Mucosa of descending colon (tissue), 3 donors: Measurements from ENCODE around the gene MAN2A2. TPM values are rescaled to one million over a fixed set of nuclear protein-coding genes. Genes with fewer than 3 reads are reported as not detected.
A peak's percentile ranks its signal among the peaks of the same experiment; 100 is the strongest.
"Not testable (repeated sequence)": the region's sequence is repeated elsewhere in the genome, so short reads cannot be mapped to it uniquely, and the experiment has no call there.

Experiments used
- ATAC-seq: fragments of 200-7000 bp; cut with Tn5 transposase; one replicate; pipeline ENCODE4 v1.9.1; 2020; ENCODE audit warnings: mild to moderate bottlenecking, moderate library complexity
- DNase-seq, 3 donors: peaks; one replicate each; pipeline ENCODE4 v3.0.0-alpha.2; 2020
- H3K36me3 ChIP-seq: fragments of 200-600 bp; one replicate; pipeline ENCODE4 v1.8.0; 2021; ENCODE audit warnings: low read depth, mild to moderate bottlenecking
- H3K4me1 ChIP-seq: fragments of 200-600 bp; one replicate; pipeline ENCODE4 v1.8.0; 2021; ENCODE audit warnings: low read depth, mild to moderate bottlenecking
- H3K4me3 ChIP-seq: fragments of 200-600 bp; one replicate; pipeline ENCODE4 v1.8.0; 2021; ENCODE audit warnings: mild to moderate bottlenecking
- H3K9me3 ChIP-seq: fragments of 200-600 bp; one replicate; pipeline ENCODE4 v1.8.0; 2021; ENCODE audit warnings: mild to moderate bottlenecking
- CTCF ChIP-seq: fragments of 200-600 bp; IDR thresholded peaks from one replicate; pipeline ENCODE4 v1.8.0; 2022; ENCODE audit warnings: antibody characterized with exemption, mild to moderate bottlenecking
- intact Hi-C, 2 donors: fragments of 100-400 bp; cut with DNase I in 1 of 2; cut with micrococcal nuclease in 1 of 2; formaldehyde crosslinking; loops; one replicate each; pipeline versions ENCODE4 v1.11.0 to v1.11.1; 2022; cut with DNase I, micrococcal nuclease
- total RNA-seq, 3 donors: library from RNA; stranded (reverse); fragmentation: NEBNext Ultra II Directional in 2 of 3; extraction: Animal tissue kit (Norgen Biotek cat#: 25700) in 2 of 3; gene quantifications; one replicate each; pipeline versions ENCODE4 v1.2.1 to v1.2.4, GENCODE V29; 2021 to 2023
- donor health status: DM: no; HTN: no; CAD: no; lungs with moderate emphysema.
- donor health status: DM: no; HTN: no; CAD: no.
- donor health status: DM: no; HTN: yes; CAD: no.

MAN2A2 gene
- total RNA-seq, 3 donors from 2014 or later, result 50.9 to 75.8 (median 75.3) TPM

- ATAC-seq (no peak), DNase-seq (no peak)
- Histone ChIP-seq H3K36me3 (no peaks in the 10 kb centered on the region), H3K4me3 (peak overlapping the region; percentile 82), H3K9me3 (no peaks in the 10 kb centered on the region), H3K4me1 (peaks cover 36% of the 10 kb centered on the region)
- no peak for TF ChIP-seq CTCF
- intact Hi-C loops, result loop anchor here in 1 of 2 donors (10.0 kb wide), 1 partner anchor 158 kb away; the partner anchor contains the start of gene BLM
Observed at GRCh38 chr15:90872486-90873184, 30.5 kb upstream of the MAN2A2 start.

GRCh38 chr15:90873488-90873997, 29.6 kb upstream of the MAN2A2 start:
- no peaks in the 10 kb centered on the region for H3K9me3 ChIP-seq
- no peak for DNase-seq
- no peak overlapping the region for H3K4me3 ChIP-seq
- no peak for TF ChIP-seq CTCF
- H3K4me1 ChIP-seq, result peaks cover 36% of the 10 kb centered on the region
- ATAC-seq, result no peak
- intact Hi-C loops, result loop anchor here in 1 of 2 donors (10.0 kb wide), 1 partner anchor 159 kb away; the partner anchor contains the start of gene BLM
- H3K36me3 ChIP-seq, result peaks cover 5% of the 10 kb centered on the region

GRCh38 chr15:90873998-90874605, 29.0 kb upstream of the MAN2A2 start:
- DNase-seq, result peak in 1 of 3 donors; percentile 44
- no peak for ATAC-seq
- no peaks in the 10 kb centered on the region for H3K9me3 ChIP-seq
- no peak for TF ChIP-seq CTCF
- H3K36me3 ChIP-seq, result peaks cover 5% of the 10 kb centered on the region
- no peak overlapping the region for H3K4me3 ChIP-seq
- intact Hi-C loops, result loop anchor here in 1 of 2 donors (10.0 kb wide), 1 partner anchor 159 kb away; the partner anchor contains the start of gene BLM
- H3K4me1 ChIP-seq, result peaks cover 36% of the 10 kb centered on the region

GRCh38 chr15:90874986-90875385, 28.1 kb upstream of the MAN2A2 start:
- H3K4me3 ChIP-seq, DNase-seq, H3K36me3 ChIP-seq, ATAC-seq, H3K9me3 ChIP-seq: not testable (repeated sequence)
- intact Hi-C loops, result loop anchor here in 1 of 2 donors (10.0 kb wide), 1 partner anchor 160 kb away; the partner anchor contains the start of gene BLM
- peaks cover 29% of the 10 kb centered on the region for H3K4me1 ChIP-seq

- Histone ChIP-seq H3K4me3 (no peak overlapping the region), H3K9me3 (no peaks in the 10 kb centered on the region), H3K4me1 (peaks cover 23% of the 10 kb centered on the region), H3K36me3 (peaks cover 5% of the 10 kb centered on the region)
- TF ChIP-seq CTCF, result no peak
- intact Hi-C loops, result loop anchor here in 1 of 2 donors (10.0 kb wide), 1 partner anchor 161 kb away; the partner anchor contains the start of gene BLM
- DNase-seq, result no peak
- no peak for ATAC-seq
Observed at GRCh38 chr15:90875549-90875981, 27.5 kb upstream of the MAN2A2 start.

- Histone ChIP-seq H3K4me3 (no peak overlapping the region), H3K36me3 (peaks cover 5% of the 10 kb centered on the region), H3K9me3 (no peaks in the 10 kb centered on the region), H3K4me1 (peaks cover 20% of the 10 kb centered on the region)
- no peak for ATAC-seq
- no peak for DNase-seq
- intact Hi-C loops, result loop anchor here in 1 of 2 donors (10.0 kb wide), 1 partner anchor 161 kb away; the partner anchor contains the start of gene BLM
- TF ChIP-seq CTCF, result no peak
Observed at GRCh38 chr15:90876046-90876445, 27.1 kb upstream of the MAN2A2 start.
